Loucy (cell line): Measurements from ENCODE around the gene KLRB1.
"Not testable (repeated sequence)": the region's sequence is repeated elsewhere in the genome, so short reads cannot be mapped to it uniquely, and the experiment has no call there.

Experiments
- H2AFZ ChIP-seq: fragments of 200-600 bp; sonication (generic); 2 replicates; pipeline ENCODE4 v1.6.0; 2016; ENCODE audit warnings: antibody characterized with exemption, mild to moderate bottlenecking, low read length, moderate library complexity
- H3F3A ChIP-seq: fragments of 200-600 bp; 2 replicates; pipeline ENCODE4 v1.6.0; 2016; ENCODE audit warnings: antibody characterized with exemption, low read depth, mild to moderate bottlenecking
- H3K27me3 ChIP-seq: fragments of 200-600 bp; sonication (generic); 2 replicates; pipeline ENCODE4 v1.6.1; 2014; ENCODE audit warnings: low read length, mild to moderate bottlenecking; ENCODE audit not compliant: insufficient read depth, poor library complexity, severe bottlenecking
- H3K36me3 ChIP-seq: fragments of 200-600 bp; sonication (generic); 2 replicates; pipeline ENCODE4 v1.6.1; 2016; ENCODE audit warnings: low read length; ENCODE audit not compliant: insufficient read depth
- H3K4me1 ChIP-seq: fragments of 200-600 bp; sonication (generic); 2 replicates; pipeline ENCODE4 v1.5.1; 2014; ENCODE audit warnings: low read length, mild to moderate bottlenecking; ENCODE audit not compliant: insufficient read depth, poor library complexity, severe bottlenecking
- H3K4me2 ChIP-seq: fragments of 200-600 bp; sonication (generic); 2 replicates; pipeline ENCODE4 v1.6.0; 2014; ENCODE audit warnings: antibody characterized with exemption, low read length, low read depth, mild to moderate bottlenecking; ENCODE audit not compliant: poor library complexity, severe bottlenecking
- H3K4me3 ChIP-seq: fragments of 200-600 bp; sonication (generic); 2 replicates; pipeline ENCODE4 v1.5.1; 2014; ENCODE audit warnings: low read length, mild to moderate bottlenecking, mixed read lengths; ENCODE audit not compliant: poor library complexity, severe bottlenecking
- H3K79me2 ChIP-seq: fragments of 200-600 bp; sonication (generic); 2 replicates; pipeline ENCODE4 v1.6.1; 2014; ENCODE audit warnings: low read length; ENCODE audit not compliant: insufficient read depth
- H3K9ac ChIP-seq: fragments of 200-600 bp; sonication (generic); 2 replicates; pipeline ENCODE4 v1.6.0; 2014; ENCODE audit warnings: mild to moderate bottlenecking, low read depth, low read length, moderate library complexity; ENCODE audit not compliant: poor library complexity, severe bottlenecking
- H3K9me2 ChIP-seq: fragments of 200-600 bp; sonication (generic); replicated peaks from 2 replicates; pipeline ENCODE4 v1.6.1; 2016; ENCODE audit warnings: low read depth, low read length, mixed read lengths
- H3K9me3 ChIP-seq: fragments of 200-600 bp; sonication (generic); 2 replicates; pipeline ENCODE4 v1.6.1; 2014; ENCODE audit warnings: mild to moderate bottlenecking, antibody characterized with exemption, low read length, low read depth; ENCODE audit not compliant: insufficient read depth
- H4K20me1 ChIP-seq: fragments of 200-600 bp; sonication (generic); 2 replicates; pipeline ENCODE4 v1.6.0; 2014; ENCODE audit warnings: antibody characterized with exemption, low read length, mild to moderate bottlenecking; ENCODE audit not compliant: insufficient read depth, poor library complexity, severe bottlenecking
- EZH2phosphoT487 ChIP-seq: fragments of 200-600 bp; IDR thresholded peaks from 2 replicates; pipeline ENCODE4 v1.6.1; 2018; ENCODE audit warnings: antibody characterized with exemption, mild to moderate bottlenecking, moderate library complexity, borderline replicate concordance
- TF ChIP-seq, protein P1 (sequence below): fragments of 200-600 bp; sonication (generic); conservative IDR thresholded peaks from 2 replicates; pipeline ENCODE4 v1.5.1; 2014; ENCODE audit warnings: mild to moderate bottlenecking, antibody characterized with exemption, low read length

KLRB1 gene

DNA sequence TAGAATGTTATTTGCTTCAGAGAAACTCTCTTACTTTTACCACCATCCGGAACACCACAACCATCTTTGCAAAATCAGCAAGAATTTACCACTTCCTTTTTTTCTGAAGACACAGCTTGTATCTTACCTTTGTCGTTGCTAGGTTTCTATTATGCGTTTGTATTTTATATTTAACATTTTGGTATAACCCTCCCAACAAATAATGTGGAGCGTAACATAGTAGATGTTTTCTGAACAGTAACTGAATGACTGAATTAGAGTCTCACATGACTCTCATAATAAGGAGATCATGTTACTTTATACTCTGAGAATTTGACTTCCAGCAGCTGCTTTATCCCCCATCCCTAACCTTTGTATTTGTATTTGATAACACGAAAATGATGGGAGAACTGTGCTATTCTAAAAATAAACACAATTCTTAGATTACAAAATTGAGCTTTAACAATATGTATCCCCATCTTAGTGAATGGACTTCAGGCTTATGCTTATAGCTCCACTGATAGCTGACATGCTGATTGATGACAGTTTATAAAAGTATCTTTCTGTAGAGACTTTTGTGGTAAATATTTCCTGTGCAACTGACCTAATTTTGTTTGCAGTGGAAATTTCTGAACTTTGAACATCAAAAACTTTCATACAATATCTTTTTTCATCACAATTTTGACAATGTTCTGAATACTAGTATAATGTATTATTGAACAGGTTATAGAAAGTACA, 7.9 kb upstream of the KLRB1 start:
- Histone ChIP-seq H3K79me2 (no peaks in the 10 kb centered on the region), H2AFZ (peak overlapping the region; percentile 36; the same call in 1 of the 2 replicates), H3K9me2 (no peaks in the 10 kb centered on the region), H3K4me1 (peaks cover 32% of the 10 kb centered on the region), H3K9me3 (no peaks in the 10 kb centered on the region), H4K20me1 (no peaks in the 10 kb centered on the region), H3K36me3 (no peaks in the 10 kb centered on the region), H3K4me2 (peak overlapping the region; percentile 80), H3F3A (peaks cover 7% of the 10 kb centered on the region; the same call in 1 of the 2 replicates), H3K4me3 (peak overlapping the region; percentile 67), H3K27me3 (no peaks in the 10 kb centered on the region), H3K9ac (peak overlapping the region; percentile 59)
- TF ChIP-seq, protein P1, sequence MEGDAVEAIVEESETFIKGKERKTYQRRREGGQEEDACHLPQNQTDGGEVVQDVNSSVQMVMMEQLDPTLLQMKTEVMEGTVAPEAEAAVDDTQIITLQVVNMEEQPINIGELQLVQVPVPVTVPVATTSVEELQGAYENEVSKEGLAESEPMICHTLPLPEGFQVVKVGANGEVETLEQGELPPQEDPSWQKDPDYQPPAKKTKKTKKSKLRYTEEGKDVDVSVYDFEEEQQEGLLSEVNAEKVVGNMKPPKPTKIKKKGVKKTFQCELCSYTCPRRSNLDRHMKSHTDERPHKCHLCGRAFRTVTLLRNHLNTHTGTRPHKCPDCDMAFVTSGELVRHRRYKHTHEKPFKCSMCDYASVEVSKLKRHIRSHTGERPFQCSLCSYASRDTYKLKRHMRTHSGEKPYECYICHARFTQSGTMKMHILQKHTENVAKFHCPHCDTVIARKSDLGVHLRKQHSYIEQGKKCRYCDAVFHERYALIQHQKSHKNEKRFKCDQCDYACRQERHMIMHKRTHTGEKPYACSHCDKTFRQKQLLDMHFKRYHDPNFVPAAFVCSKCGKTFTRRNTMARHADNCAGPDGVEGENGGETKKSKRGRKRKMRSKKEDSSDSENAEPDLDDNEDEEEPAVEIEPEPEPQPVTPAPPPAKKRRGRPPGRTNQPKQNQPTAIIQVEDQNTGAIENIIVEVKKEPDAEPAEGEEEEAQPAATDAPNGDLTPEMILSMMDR = no peak
- no peak for TF ChIP-seq EZH2phosphoT487

DNA sequence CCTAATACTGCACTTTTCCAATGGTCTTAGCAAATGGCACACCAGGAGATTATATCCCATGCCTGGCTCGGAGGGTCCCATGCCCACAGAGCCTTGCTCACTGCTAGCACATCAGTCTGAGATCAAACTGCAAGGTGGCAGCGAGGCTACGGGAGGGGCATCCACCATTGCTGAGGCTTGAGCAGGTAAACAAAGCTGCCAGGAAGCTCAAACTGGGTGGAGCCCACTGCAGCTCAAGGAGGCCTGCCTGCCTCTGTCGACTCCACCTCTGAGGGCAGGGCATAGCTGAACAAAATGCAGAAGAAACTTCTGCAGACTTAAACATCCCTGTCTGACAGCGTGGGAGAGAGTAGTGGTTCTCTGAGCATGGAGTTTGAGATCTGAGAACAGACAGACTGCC, 2.9 kb upstream of the KLRB1 start:
- H3K4me3 ChIP-seq, H3K36me3 ChIP-seq, H3K9ac ChIP-seq, H3K4me2 ChIP-seq, H2AFZ ChIP-seq, H3K27me3 ChIP-seq, H3F3A ChIP-seq, H4K20me1 ChIP-seq, H3K79me2 ChIP-seq, H3K9me3 ChIP-seq, H3K9me2 ChIP-seq: not testable (repeated sequence)
- peaks cover 10% of the 10 kb centered on the region for H3K4me1 ChIP-seq

DNA sequence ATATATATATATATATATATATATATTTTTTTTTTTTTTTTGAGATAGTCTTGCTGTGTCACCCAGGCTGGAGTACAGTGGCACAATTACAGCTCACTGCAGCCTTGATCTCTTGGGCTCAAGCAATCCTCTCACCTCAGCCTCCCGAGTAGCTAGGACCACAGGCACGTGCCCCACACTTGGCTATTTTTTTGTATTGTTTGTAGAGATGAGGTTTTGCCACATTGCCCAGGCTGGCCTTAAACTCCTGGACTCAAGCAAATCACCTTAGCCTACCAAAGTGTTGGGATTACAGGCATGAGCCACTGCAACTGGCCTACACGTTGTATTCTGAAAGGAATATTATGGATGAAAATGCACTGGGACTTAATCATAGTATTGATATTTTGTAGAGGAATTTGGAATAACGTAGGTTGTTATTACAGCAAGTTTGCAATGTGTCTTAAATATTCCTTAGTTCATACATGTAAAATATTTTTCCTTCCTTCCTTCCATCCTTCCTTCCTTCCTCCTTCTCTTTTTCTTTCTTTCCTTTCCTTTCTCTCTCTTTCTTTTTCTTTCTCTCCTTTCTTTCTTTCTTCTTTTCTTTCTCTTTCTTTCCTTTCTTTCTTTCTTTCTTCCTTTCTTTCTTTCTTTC, 862 bp downstream of the KLRB1 start:
- TF ChIP-seq, protein P1 = no peak
- TF ChIP-seq EZH2phosphoT487 = no peak
- no peaks in the 10 kb centered on the region; the same call in 1 of the 2 replicates for H3K9me3 ChIP-seq
- H3K36me3 ChIP-seq = no peaks in the 10 kb centered on the region
- no peaks in the 10 kb centered on the region for H3K27me3 ChIP-seq
- no peaks in the 10 kb centered on the region for H3F3A ChIP-seq
- no peaks in the 10 kb centered on the region for H3K9me2 ChIP-seq
- no peak overlapping the region for H2AFZ ChIP-seq
- no peaks in the 10 kb centered on the region for H3K79me2 ChIP-seq
- H4K20me1 ChIP-seq = no peaks in the 10 kb centered on the region
- no peak overlapping the region for H3K4me2 ChIP-seq
- H3K4me3 ChIP-seq = no peak overlapping the region
- no peak overlapping the region for H3K9ac ChIP-seq
- peaks cover 3% of the 10 kb centered on the region for H3K4me1 ChIP-seq
